GM19099 (cell line): ENCODE measurements around the gene RTL5.

Experiments used
- POLR2A ChIP-seq: IDR thresholded peaks from 3 replicates; pipeline ENCODE4 v1.6.1; 2011; ENCODE audit warnings: low read depth; ENCODE audit not compliant: insufficient read length; ENCODE audit errors: extremely low read depth

RTL5 gene

DNA sequence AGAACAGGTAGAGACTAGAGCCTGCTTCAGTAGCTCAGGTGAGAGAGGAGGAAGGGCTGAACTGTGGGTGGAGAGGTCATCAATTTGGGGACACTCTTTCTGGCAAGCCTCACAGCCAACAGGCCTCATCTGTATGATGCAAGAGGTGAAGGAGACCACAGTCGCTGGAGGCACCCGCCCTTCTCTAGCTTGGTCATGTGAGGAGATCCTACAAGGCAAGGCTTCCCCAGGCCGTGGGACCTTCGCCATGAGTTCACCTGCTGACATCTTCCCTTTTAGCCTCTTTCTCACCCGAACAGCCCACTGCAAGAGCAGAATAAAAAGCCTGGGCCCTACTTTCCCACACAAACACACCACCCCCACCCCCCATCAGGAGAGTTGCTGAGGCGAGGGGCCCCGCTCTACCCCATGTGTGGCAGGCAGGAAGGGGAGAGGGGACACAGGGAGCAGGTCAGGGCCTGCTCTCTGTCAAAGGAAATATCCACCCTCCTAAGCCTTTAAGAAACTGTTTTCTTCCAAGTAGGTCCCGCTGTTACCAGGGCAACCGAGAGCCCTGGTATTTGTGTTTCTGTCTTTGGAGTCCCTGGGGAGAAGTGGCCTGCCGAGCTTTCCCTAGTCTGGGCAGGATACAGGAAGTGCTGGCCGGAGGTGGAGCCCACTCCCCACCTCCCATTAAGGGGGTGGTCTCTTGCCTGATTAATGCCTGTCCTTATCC, 8.1 kb downstream of the RTL5 start:
- no peak for TF ChIP-seq POLR2A

DNA sequence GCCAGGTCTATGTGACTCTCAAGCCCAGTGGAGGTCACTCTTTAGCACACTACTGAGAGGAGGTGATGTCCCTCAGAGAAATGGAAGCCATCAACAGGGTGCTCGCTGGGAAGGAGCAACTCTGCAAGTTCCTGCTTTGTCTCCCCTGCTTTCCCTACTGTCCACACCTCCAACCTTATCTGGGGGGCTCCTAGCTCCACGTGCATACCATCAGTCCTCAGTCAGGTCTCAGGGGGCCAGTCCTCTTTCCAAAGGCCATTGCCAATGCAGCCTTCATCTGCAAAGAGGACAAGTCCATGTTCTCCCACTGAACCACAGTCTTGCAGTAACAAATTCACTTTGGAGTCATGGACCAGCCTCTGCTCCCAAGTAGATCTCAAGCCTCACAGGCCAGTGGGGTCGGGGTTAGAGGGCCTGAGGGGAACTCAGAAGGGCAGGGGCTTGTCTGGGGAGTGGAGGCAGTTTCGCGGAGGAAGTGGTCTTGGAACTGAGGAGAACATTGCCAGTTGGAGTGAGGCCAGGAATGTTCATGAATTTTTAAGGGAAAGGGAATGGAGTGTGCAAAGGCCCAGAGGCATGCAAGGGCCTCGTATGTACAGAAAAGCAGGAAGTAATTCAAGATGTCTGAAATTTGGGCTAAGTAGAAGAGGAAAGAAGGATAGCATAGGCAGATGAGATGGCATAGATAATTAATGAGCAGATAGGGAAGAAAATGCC, 8.9 kb downstream of the RTL5 start:
- TF ChIP-seq POLR2A = no peak

DNA sequence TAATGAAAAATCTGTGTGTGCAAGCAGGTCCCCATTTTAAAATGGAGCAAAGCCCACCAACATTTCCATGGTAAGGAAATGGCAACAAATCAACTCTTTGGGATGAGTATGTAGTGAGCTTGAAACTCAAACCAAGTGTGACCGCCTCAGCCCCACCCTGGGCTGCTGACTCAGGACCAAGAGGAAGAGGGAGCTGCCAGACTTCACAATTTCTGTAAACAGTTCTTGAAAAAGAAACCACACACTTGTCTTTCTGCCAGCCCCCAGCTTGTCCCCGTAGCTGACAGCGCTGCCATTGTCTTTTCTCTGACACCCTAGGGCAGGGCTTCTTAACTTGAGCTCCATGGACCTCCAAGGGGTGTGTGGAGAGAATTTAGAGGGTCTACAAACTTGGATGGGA, 10.3 kb downstream of the RTL5 start:
- TF ChIP-seq POLR2A = no peak

DNA sequence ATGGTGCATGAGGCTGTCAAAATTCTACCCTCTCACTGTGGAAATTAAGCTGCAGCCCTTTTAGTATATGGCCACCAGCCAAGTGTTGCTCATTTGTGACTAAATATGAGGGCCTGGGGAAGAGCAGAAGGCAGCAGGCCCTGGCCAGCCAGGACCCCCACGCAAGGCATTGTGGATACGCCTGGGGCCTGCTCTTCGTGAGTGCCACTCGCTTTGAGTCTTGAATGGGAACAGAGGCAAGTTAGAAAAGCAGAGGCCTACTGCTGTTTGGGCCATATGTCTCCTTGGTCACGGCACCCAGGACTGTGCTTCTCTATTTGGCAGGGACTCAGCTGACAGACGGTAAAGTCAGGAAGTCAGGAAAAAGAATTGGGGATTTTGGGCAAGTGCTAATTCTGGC, 10.9 kb downstream of the RTL5 start:
- no peak for TF ChIP-seq POLR2A

DNA sequence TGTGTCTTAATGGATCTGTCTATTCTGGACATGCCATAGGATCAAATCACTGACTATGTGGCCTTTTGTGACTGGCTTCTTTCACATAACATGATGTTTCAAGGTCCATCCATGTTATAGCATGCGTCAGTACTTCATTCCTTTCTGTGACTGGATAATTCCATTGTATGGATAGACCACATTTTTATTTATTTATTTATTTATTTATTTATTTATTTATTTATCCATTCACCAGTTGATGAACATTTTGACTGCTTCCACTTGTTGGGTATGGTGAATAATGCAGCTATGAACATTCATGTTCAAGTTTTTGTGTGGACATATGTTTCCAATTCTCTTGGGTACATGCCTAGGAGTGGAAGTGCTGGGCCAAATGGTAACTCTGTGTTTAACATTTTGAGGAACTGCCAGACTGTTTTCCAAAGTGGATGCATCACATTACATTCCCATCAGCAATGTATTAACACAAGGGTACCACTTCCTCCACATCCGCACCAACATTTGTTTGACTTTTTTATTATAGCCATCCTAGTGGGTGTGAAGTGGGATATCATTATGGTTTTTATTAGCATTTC, 14.0 kb downstream of the RTL5 start:
- no peak for TF ChIP-seq POLR2A

DNA sequence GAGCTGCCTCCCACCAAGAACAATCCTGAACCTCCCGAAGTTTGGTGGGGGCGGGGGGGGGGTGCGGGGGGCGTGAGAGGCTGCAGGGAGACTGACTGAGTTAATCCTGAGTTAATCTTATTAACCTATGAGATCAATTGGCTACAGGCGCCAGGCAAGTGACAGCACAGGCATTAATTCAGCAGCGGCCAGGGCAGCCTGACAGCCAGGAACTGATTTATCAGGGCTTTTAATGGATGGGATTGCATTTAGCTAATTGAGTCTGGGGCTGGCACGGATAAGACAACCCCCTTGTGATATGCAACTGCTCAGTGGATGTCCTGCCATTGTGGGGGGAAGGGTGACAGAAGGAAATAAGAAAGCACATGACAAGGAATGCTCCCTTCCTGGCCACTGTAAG, 16.3 kb downstream of the RTL5 start:
- TF ChIP-seq POLR2A = no peak

DNA sequence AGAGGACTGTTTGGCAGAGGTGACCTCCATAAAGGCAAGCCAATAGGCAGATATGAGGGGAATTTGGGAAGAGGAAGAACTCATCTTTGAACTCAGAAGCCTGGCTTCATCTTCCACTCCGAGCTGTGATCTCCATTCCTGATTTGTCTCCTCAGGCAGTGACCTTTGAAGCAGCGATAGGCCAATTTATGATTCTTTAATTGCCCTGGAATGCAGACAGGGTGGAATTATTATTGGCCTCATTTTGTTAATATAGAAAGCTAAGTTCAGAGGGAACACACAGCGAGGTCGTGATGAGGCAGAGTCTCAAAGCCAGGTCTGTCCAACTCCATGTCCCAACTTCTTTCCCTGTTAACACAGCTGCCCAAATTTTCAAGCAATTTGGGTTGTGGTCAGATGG, 16.9 kb downstream of the RTL5 start:
- TF ChIP-seq POLR2A = no peak

DNA sequence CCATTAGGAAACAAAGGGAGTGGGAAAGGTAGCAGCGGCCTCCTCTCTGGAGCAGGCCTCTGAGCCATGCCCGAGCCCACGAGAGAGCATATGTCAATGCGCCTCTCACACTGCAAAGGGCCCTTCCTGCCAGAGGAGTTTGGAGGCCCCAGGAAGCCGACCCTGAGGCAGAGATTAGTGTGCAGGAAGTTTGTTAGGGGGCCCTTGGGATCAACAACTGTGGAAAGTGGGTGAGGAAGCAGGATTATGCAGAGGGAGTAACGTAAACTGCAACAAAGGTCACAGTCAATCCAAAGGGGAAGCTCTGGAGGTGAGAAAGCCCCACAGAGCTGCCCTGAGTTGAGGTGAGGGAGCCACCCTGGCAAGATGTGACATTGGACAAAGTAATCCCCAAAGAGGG, 17.4 kb downstream of the RTL5 start:
- no peak for TF ChIP-seq POLR2A

DNA sequence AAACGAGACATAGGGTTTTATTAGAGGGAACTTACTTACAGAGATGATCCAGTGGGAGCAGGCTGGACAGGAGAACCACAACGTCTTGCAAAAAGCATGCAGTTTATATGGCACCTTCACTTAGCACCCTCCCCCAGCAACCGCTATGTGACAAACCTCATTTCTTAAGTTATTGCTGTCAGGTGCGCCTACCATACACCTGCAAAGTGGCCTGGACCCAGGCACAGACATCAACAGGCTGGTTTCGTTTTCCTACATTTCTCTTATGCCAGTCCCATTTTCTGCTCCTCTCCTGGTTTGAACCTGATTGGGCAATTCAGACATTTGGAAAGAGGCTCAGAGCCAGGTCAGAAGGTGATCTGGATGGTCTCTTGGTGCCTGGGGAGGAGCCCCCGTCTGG, 18.3 kb downstream of the RTL5 start:
- TF ChIP-seq POLR2A = no peak

DNA sequence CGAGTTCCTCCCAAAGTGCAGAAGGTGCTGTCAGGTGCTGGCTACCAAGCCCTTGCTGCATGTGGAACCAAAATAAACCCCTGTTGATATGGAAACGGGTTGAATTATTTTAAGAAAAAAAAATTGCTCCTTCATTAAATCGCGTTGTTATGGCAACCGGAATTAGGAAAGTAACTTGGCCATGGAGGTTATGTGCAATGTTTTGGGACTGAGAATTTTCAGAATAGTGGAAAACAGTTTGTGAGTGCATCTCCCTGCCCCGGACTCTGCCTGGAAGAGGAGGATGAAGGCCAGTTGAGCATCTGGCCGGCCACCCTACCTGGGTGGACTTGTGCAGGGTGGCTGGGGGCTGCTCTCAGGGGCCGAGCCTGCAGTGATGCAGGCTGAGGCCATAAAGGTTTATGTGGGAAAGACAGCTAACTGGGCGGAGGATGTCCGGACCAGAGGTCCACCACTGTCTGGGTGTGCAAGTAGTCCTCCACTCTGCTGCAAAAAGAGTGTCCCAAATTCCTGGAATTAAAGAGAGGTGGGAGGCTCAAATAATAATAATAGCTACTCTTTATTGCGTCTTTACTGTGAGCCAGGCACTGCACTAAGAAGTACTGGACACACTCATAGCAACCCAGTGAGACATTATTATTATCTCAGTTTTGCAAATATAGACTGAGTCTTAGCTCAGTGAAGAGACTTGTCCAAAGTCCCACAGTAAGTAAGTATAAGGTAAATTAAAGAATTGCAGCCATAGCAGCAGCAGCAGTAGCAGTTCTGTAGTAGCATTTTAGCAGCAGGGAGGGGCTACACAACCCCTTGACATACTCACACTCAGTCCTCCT, 20.6 kb downstream of the RTL5 start:
- no peak for TF ChIP-seq POLR2A

DNA sequence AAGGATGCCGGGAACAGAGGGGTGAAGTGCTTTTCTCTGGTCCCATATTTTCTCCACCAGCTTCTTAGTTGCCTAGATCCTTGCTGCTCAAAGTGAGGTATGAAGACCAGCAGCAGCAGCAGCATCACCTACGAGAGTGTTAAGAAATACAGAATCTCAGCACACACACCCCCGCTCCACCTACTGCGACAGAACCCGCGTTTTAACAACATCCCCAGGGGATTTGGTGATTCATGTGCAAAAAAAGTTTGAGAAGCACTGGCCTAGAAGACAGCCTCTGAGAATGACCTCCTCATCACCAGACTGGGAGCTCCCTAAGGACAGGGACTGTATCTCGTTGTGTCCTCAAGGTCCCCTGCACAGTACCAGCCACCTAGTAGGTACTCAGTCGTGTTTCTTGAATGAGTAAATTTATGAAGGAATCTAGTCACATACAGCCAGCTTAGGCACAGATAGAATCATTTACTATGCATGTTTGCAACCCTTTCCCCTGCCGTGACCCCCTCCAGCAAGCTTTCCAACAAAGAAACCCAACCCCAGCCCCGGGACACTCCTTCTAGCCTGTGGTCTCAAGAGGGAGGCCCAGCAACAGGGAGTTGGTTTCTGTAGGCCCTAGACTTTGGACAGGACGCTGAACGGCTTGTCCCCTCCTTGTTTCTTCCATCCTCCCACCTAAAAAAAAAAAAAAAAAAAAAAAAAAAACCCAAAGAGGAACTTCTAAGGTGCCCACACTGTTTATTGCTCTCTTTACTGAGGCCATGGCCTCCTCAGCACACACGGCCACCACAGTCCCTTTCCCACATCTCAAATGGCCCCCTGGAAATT, 21.5 kb downstream of the RTL5 start:
- TF ChIP-seq POLR2A = no peak

DNA sequence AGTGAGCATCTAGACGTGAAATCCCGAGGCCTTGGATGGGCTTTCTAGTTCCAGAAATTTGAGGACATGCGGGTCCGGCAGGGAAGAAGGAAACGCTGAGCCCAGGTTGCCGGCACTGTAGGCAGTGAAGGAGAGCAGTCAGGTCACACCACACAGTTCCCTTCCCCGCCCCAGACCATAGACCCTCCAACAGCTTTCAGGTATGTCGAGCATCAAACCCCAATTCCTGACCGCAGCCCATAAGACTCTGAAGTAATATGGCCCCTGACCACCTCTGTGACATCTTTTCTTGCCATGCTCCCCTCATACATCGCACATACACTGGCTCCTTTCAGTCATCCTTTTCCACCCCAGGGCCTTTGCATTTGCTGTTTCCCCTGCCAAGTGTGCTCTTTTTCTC, 23.0 kb downstream of the RTL5 start:
- TF ChIP-seq POLR2A = no peak

DNA sequence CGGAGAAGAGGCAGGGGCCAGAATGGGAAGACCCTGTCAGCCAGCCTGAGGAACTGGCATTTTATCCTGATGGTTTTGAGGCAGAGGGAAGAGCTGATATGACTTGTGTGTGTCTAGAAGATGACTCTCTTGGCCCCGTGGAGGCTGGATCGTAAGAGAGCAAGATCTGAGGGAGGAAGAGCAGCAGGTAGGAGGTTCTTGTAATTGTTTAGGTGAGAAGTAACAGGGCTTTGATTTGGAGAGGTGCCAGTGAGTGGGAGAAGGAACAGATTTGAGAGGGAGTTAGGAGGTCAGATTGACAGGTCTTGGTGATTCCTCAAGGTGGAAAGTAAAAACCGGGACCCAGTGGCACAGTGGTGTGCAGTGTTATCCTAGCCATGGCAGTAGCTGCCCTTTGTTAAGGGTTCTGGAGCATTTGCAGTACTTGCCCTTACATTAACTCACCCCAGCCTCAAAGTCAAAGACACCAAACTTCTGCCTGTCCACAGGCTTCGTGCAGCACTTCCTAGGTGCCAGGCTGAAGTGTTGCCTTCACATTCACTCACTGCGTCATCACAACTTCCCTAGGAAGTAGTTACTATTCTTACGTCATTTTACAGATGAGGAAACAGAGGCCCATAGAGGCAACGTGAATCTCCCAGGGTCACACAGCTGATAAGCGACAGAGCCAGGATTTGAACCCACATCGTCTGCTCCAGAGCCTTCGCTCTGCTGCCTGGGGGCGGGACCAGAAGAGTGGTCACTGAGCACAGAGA, 23.7 kb downstream of the RTL5 start:
- TF ChIP-seq POLR2A = no peak

DNA sequence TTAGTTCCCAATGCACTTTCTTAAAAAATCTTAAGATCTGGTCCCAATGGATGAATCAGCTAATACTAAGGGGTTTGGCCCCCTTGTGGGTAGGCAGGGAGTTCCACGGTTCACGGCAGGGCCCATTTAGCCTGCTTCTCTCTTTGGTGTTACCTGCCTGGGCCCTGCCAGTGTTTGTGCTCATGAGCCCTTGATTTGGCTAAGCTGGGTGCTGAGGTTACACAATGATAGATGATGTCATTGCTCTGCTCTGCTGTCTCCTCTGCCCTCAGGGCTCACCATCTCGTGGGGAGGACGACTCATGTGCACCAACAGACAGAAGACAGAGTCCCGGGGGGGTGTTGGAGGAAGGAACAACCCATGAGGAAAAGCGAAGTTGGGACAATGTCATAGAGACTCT, 24.4 kb downstream of the RTL5 start:
- no peak for TF ChIP-seq POLR2A
